Activated B cell treated with CpG ODN at 0.5 μM for 24 hours (primary cell): ENCODE measurements around the gene GLIPR1L1. TPM values are rescaled to one million over a fixed set of nuclear protein-coding genes. Genes with fewer than 3 reads are reported as not detected.

Experiments used
- ATAC-seq: fragments of 200-7000 bp; cut with Tn5 transposase; one replicate; pipeline ENCODE4 v1.10.0; 2021; ENCODE audit warnings: low read depth, mild to moderate bottlenecking, moderate library complexity
- CTCF ChIA-PET: fragments of 350-600 bp; sonication (Branson Sonifier 250); formaldehyde crosslinking; loops from one replicate; lab custom pipeline; 2021; ENCODE audit warnings: antibody characterized with exemption; lab: Charles Lee
- POLR2A ChIA-PET: fragments of 350-600 bp; sonication (Branson Sonifier 250); formaldehyde crosslinking; loops from one replicate; lab custom pipeline; 2021; ENCODE audit warnings: antibody characterized with exemption; lab: Charles Lee
- DNase-seq: peaks from one replicate; pipeline ENCODE4 v3.0.0; 2022
- H3K27ac Mint-ChIP-seq: one replicate; pipeline ENCODE4 v1.8.0; 2020; ENCODE audit warnings: mixed read lengths
- H3K27me3 Mint-ChIP-seq: one replicate; pipeline ENCODE4 v1.8.0; 2021; ENCODE audit warnings: mixed read lengths
- H3K36me3 Mint-ChIP-seq: one replicate; pipeline ENCODE4 v1.8.0; 2021; ENCODE audit warnings: low read depth, mixed read lengths
- H3K4me1 Mint-ChIP-seq: one replicate; pipeline ENCODE4 v1.8.0; 2021; ENCODE audit warnings: mixed read lengths
- H3K4me3 Mint-ChIP-seq: one replicate; pipeline ENCODE4 v1.8.0; 2020; ENCODE audit warnings: mild to moderate bottlenecking, mixed read lengths
- H3K9me3 Mint-ChIP-seq: one replicate; pipeline ENCODE4 v1.8.0; 2020; ENCODE audit warnings: mixed read lengths
- CTCF ChIP-seq: fragments of 200-600 bp; IDR thresholded peaks from one replicate; pipeline ENCODE4 v1.8.0; 2022; ENCODE audit warnings: antibody characterized with exemption, mild to moderate bottlenecking
- intact Hi-C: fragments of 100-400 bp; cut with micrococcal nuclease; formaldehyde crosslinking; loops from one replicate; pipeline ENCODE4 v1.15.1; 2024
- total RNA-seq: library from RNA; stranded (reverse); gene quantifications from 2 replicates; pipeline ENCODE4 v1.2.3, GENCODE V29; 2022

Gene GLIPR1L1
- total RNA-seq, 1 donor from 2014 or later, result not detected

DNA sequence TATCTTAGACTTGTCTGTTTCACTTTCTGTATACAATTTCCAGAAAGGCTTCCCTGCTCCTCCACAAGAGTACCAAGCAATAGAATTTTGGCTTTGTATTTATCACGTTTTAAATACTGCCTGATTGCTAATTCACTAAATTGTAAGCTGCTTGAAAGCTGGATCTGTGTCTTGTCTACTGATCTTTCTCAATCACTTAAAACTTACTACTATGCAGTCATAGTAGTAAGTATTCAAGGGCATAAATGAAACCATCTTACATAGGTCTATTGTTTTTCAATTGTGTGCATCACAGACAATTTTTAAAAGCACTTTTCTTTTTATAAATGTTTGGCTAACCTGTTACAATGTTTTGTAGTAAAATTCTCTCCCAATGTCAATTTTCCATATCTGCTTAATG lies 55.2 kb downstream of the GLIPR1L1 start:
- DNase-seq (no peak), ATAC-seq (no peak)
- TF ChIP-seq CTCF, result no peak
- Mint-ChIP-seq H3K9me3 (no peaks in the 10 kb centered on the region), H3K27ac (peak overlapping the region; percentile 97), H3K4me1 (peaks cover 38% of the 10 kb centered on the region), H3K27me3 (no peaks in the 10 kb centered on the region), H3K4me3 (peak overlapping the region; percentile 94), H3K36me3 (peaks cover 4% of the 10 kb centered on the region)
- CTCF ChIA-PET, result no interaction called here
- intact Hi-C loops, result loop anchor here (2.0 to 10.0 kb wide), 4 partner anchors 48 to 1675 kb away; partner anchors contain the start of genes E2F7 and OSBPL8
- POLR2A ChIA-PET, result interaction anchor here (0.5 to 3.6 kb wide), 4 partner anchors 9 to 1583 kb away, joined by 3 to 11 read pairs (median 6); partner anchors contain the start of gene BBS10

- Mint-ChIP-seq H3K4me3 (peak overlapping the region; percentile 94), H3K9me3 (no peaks in the 10 kb centered on the region), H3K27ac (peak overlapping the region; percentile 97), H3K27me3 (no peaks in the 10 kb centered on the region), H3K36me3 (peaks cover 4% of the 10 kb centered on the region), H3K4me1 (peaks cover 38% of the 10 kb centered on the region)
- no peak for DNase-seq
- no peak for TF ChIP-seq CTCF
- ChIA-PET CTCF (interaction anchor here (0.9 to 3.3 kb wide), 10 partner anchors 17 to 1164 kb away, joined by 3 to 32 read pairs (median 6); partner anchors contain the start of gene GLIPR1L1), POLR2A (interaction anchor here (0.6 to 3.6 kb wide), 9 partner anchors 15 to 958 kb away, joined by 3 to 37 read pairs (median 10); partner anchors contain the start of genes BBS10, GLIPR1 and KRR1)
- intact Hi-C loops, result loop anchor here (2.0 to 10.0 kb wide), 4 partner anchors 47 to 1674 kb away; partner anchors contain the start of genes E2F7 and OSBPL8
- no peak for ATAC-seq
Measured at GRCh38 chr12:75390156-75390898, 55.9 kb downstream of the GLIPR1L1 start.

DNA sequence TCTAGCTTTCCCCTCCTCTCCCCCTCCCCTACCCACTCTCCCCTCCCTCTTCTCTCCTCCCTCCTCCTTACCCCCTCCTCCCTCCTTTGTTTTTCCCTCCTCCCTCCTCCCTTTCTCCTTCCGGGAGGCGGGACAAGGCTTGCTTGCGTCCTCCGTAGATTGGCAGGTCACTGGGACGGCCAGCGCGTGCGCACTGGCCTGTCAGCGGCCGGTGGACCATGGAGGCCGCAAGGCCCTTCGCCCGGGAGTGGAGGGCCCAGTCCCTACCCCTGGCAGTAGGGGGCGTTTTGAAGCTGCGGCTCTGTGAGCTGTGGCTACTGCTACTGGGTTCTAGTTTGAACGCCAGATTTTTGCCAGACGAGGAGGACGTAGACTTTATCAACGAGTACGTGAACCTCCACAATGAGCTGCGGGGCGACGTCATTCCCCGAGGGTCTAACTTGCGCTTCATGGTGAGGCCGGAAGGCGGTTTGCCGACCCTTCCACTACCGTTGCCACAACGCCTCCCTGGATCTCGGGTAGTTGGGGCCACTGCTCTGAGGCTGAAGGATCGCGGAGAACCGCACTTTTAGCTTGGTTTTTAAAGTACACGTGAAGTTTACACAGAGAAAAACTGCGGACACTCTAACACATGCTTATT lies 56.5 kb downstream of the GLIPR1L1 start, which contains the start of gene GLIPR1L2:
Gene GLIPR1L2 (plus strand): TSS at position 191 of the 640 bp plus-strand sequence. CDS start 28 bp downstream, at position 219.
- no peaks in the 10 kb centered on the region for H3K9me3 Mint-ChIP-seq
- ChIA-PET POLR2A (interaction anchor here (0.5 to 3.6 kb wide), 13 partner anchors 15 to 1167 kb away, joined by 3 to 37 read pairs (median 5); partner anchors contain the start of genes BBS10, GLIPR1 and KRR1), CTCF (interaction anchor here (0.6 to 3.3 kb wide), 17 partner anchors 13 to 1164 kb away, joined by 3 to 32 read pairs (median 4); partner anchors contain the start of genes GLIPR1 and GLIPR1L1)
- no peaks in the 10 kb centered on the region for H3K27me3 Mint-ChIP-seq
- peaks cover 4% of the 10 kb centered on the region for H3K36me3 Mint-ChIP-seq
- H3K27ac Mint-ChIP-seq, result peak within 1 kb of the TSS; percentile 97
- H3K4me1 Mint-ChIP-seq, result peaks cover 38% of the 10 kb centered on the region
- H3K4me3 Mint-ChIP-seq, result peak within 1 kb of the TSS; percentile 94
- peak; percentile 95 for ATAC-seq
- intact Hi-C loops, result loop anchor here (1.0 to 10.0 kb wide), 15 partner anchors 46 to 1674 kb away; partner anchors contain the start of genes BBS10, CAPS2, E2F7 and GLIPR1
- TF ChIP-seq CTCF, result peak; percentile 68
- peak; percentile 86 for DNase-seq

- no peak for ATAC-seq
- no peak for DNase-seq
- H3K4me1 Mint-ChIP-seq, result no peaks in the 10 kb centered on the region
- H3K9me3 Mint-ChIP-seq, result no peaks in the 10 kb centered on the region
- CTCF ChIA-PET, result interaction anchor here (1.0 kb wide), 1 partner anchor 13 kb away, joined by 3 read pairs; no protein-coding TSS in a partner anchor
- no peaks in the 10 kb centered on the region for H3K36me3 Mint-ChIP-seq
- TF ChIP-seq CTCF, result no peak
- intact Hi-C loops, result no loop called here
- no peaks in the 10 kb centered on the region for H3K27me3 Mint-ChIP-seq
- H3K4me3 Mint-ChIP-seq, result no peak overlapping the region
- POLR2A ChIA-PET, result interaction anchor here (0.6 kb wide), 1 partner anchor 38 kb away, joined by 3 read pairs; no protein-coding TSS in a partner anchor
- no peak overlapping the region for H3K27ac Mint-ChIP-seq
Measured at GRCh38 chr12:75404231-75404630, 69.8 kb downstream of the GLIPR1L1 start.
